MV-4-11 (cell line): ENCODE data around the gene TMEM179.
"Not testable (repeated sequence)": the region's sequence is repeated elsewhere in the genome, so short reads cannot be mapped to it uniquely, and the experiment has no call there.

Experiments
- DNase-seq: peaks from one replicate; lab custom pipeline; 2025; lab: John Stamatoyannopoulos, UW

Gene TMEM179

GRCh38 chr14:104586832-104587620 lies 17.5 kb downstream of the TMEM179 start:
- no peak for DNase-seq

- no peak for DNase-seq
Observed at GRCh38 chr14:104585966-104586697, 18.4 kb downstream of the TMEM179 start.

- DNase-seq = no peak
Observed at GRCh38 chr14:104584557-104584956, 20.0 kb downstream of the TMEM179 start.

GRCh38 chr14:104583424-104584306 lies 20.9 kb downstream of the TMEM179 start:
- DNase-seq = no peak

- DNase-seq = no peak
Observed at GRCh38 chr14:104582662-104583061, 21.9 kb downstream of the TMEM179 start.

- DNase-seq = no peak
Observed at GRCh38 chr14:104582005-104582404, 22.6 kb downstream of the TMEM179 start.

- no peak for DNase-seq
Observed at GRCh38 chr14:104581521-104581920, 23.1 kb downstream of the TMEM179 start.

- DNase-seq = no peak
Observed at GRCh38 chr14:104580961-104581360, 23.6 kb downstream of the TMEM179 start.

GRCh38 chr14:104579939-104580338 lies 24.6 kb downstream of the TMEM179 start:
- not testable (repeated sequence) for DNase-seq

GRCh38 chr14:104579507-104579906 lies 25.1 kb downstream of the TMEM179 start, which contains the start of gene C14orf180:
C14orf180 (plus strand) TSS chr14:104579764; CDS start chr14:104586431, 6,667 bp downstream.
- no peak for DNase-seq

GRCh38 chr14:104578321-104578720 lies 26.3 kb downstream of the TMEM179 start:
- no peak for DNase-seq

- DNase-seq = no peak
Observed at GRCh38 chr14:104577847-104578301, 26.7 kb downstream of the TMEM179 start.

- DNase-seq = no peak
Observed at GRCh38 chr14:104577426-104577825, 27.1 kb downstream of the TMEM179 start.

- no peak for DNase-seq
Observed at GRCh38 chr14:104576970-104577332, 27.6 kb downstream of the TMEM179 start.

GRCh38 chr14:104576232-104576969 lies 28.2 kb downstream of the TMEM179 start:
- no peak for DNase-seq

GRCh38 chr14:104574978-104575583 lies 29.5 kb downstream of the TMEM179 start:
- DNase-seq = no peak

- DNase-seq = no peak
Observed at GRCh38 chr14:104574536-104574935, 30.0 kb downstream of the TMEM179 start.

- no peak for DNase-seq
Observed at GRCh38 chr14:104573930-104574329, 30.6 kb downstream of the TMEM179 start.

GRCh38 chr14:104572668-104573067 lies 31.9 kb downstream of the TMEM179 start:
- no peak for DNase-seq

- no peak for DNase-seq
Observed at GRCh38 chr14:104572024-104572626, 32.4 kb downstream of the TMEM179 start.

- no peak for DNase-seq
Observed at GRCh38 chr14:104571246-104571645, 33.3 kb downstream of the TMEM179 start.
